ENCODE data around the gene SERPING1. TPM values are rescaled to one million over a fixed set of nuclear protein-coding genes. Genes with fewer than 3 reads are reported as not detected.

The SERPING1 gene
- total and polyA plus RNA-seq, 2 of the 13 experiments (the other 11 are each of a cell fraction or from before 2014, with no cell fraction given), result 2.0 to 10.4 TPM

GRCh38 chr11:57624864-57625263, 27.4 kb downstream of the SERPING1 start:
- CTCF ChIA-PET (ENCODE audit: low intra/inter-chr PET ratio, low total read pairs), result no interaction called here

GRCh38 chr11:57626895-57627294, 29.4 kb downstream of the SERPING1 start:
- ATAC-seq (no peak; the same call in 2 of the 3 replicates), FAIRE-seq (no peak), DNase-seq (ENCODE audit: low spot score) (no peak)
- H3K4me2 ChIP-seq (ENCODE audit: low read depth, low read length), result no peak overlapping the region
- H3K36me3 ChIP-seq (replicated peaks in 1 of 2; ENCODE audit: control insufficient read depth in 1 of 2, insufficient read depth in 2 of 2, low read length in 2 of 2), result no peaks in the 10 kb centered on the region
- in situ Hi-C loops (cut with HindIII; ENCODE audit: extremely low pct_ligation_motif_present, low pct_unique_long_range_greater_than_20kb) (no loop called here), intact Hi-C loops (cut with micrococcal nuclease; ENCODE audit: unreplicated experiment) (no loop called here)
- H3K79me2 ChIP-seq (ENCODE audit: insufficient read depth, low read length), result no peaks in the 10 kb centered on the region
- no peaks in the 10 kb centered on the region for H3K9me3 ChIP-seq (ENCODE audit: low read length)
- CTCF ChIA-PET (ENCODE audit: low intra/inter-chr PET ratio, low total read pairs), result no interaction called here
- TF ChIP-seq TFDP2 (CRISPR knock-in tag; IDR thresholded peaks at IDR 0.05) (no peak), YEATS2 (CRISPR knock-in tag; IDR thresholded peaks at IDR 0.05; ENCODE audit: borderline replicate concordance) (no peak), ZBTB39 (CRISPR knock-in tag; IDR thresholded peaks at IDR 0.05) (no peak), ARNT (IDR thresholded peaks at IDR 0.05) (no peak), SAP130 (CRISPR knock-in tag; IDR thresholded peaks at IDR 0.05; ENCODE audit: low read depth) (no peak), GLMP (CRISPR knock-in tag; IDR thresholded peaks at IDR 0.05; ENCODE audit: borderline replicate concordance) (no peak), ZNF207 (IDR thresholded peaks at IDR 0.05; ENCODE audit: borderline replicate concordance) (no peak), NFIB (CRISPR knock-in tag; IDR thresholded peaks at IDR 0.05; ENCODE audit: borderline replicate concordance) (no peak)
- H2AFZ ChIP-seq (ENCODE audit: low read length), result no peak overlapping the region
- H3K27ac ChIP-seq (ENCODE audit: extremely low read length, insufficient read depth, low read length), result no peak overlapping the region
- no TSS peak for BruUV-seq (replicated peaks)
- POLR2A ChIA-PET, result interaction anchor here (1.3 to 1.8 kb wide), 2 partner anchors 13 to 15 kb away, joined by 4 to 5 read pairs; no protein-coding TSS in a partner anchor
- no peak overlapping the region for H3K9ac ChIP-seq (ENCODE audit: insufficient read depth, low read depth, low read length)
- peaks cover 23% of the 10 kb centered on the region for H3K4me1 ChIP-seq (ENCODE audit: insufficient read depth, low read length)
- 0% methylated on average over 1 of the region's 1 CpG for WGBS (ENCODE audit: low lambda C conversion rate)
- no peaks in the 10 kb centered on the region for H3K27me3 ChIP-seq (ENCODE audit: control insufficient read depth in 1 of 2, insufficient read depth in 2 of 2, low read length in 2 of 2)
- no peaks in the 10 kb centered on the region for H4K20me1 ChIP-seq (ENCODE audit: insufficient read depth, low read length)
- H3K4me3 ChIP-seq (replicated peaks in 1 of 3; ENCODE audit: insufficient read depth in 1 of 3, low read depth in 2 of 3, low read length in 3 of 3), result no peak overlapping the region

More at GRCh38 chr11:57624864-57625263, 27.4 kb downstream of the SERPING1 start:
- Histone ChIP-seq H3K36me3 (replicated peaks in 1 of 2; ENCODE audit: control insufficient read depth in 1 of 2, insufficient read depth in 2 of 2, low read length in 2 of 2) (no peaks in the 10 kb centered on the region), H3K79me2 (ENCODE audit: insufficient read depth, low read length) (no peaks in the 10 kb centered on the region), H3K4me3 (replicated peaks in 1 of 3; ENCODE audit: insufficient read depth in 1 of 3, low read depth in 2 of 3, low read length in 3 of 3) (no peak overlapping the region), H3K27ac (ENCODE audit: extremely low read length, insufficient read depth, low read length) (no peak overlapping the region), H3K9me3 (ENCODE audit: low read length) (peaks cover 6% of the 10 kb centered on the region), H4K20me1 (ENCODE audit: insufficient read depth, low read length) (no peaks in the 10 kb centered on the region), H2AFZ (ENCODE audit: low read length) (no peak overlapping the region), H3K27me3 (ENCODE audit: control insufficient read depth in 1 of 2, insufficient read depth in 2 of 2, low read length in 2 of 2) (no peaks in the 10 kb centered on the region), H3K4me1 (ENCODE audit: insufficient read depth, low read length) (peaks cover 16% of the 10 kb centered on the region), H3K4me2 (ENCODE audit: low read depth, low read length) (no peak overlapping the region), H3K9ac (ENCODE audit: insufficient read depth, low read depth, low read length) (no peak overlapping the region)
- 55% methylated on average over 2 of the region's 2 CpGs for WGBS (ENCODE audit: low lambda C conversion rate)
- TF ChIP-seq NFIB (CRISPR knock-in tag; IDR thresholded peaks at IDR 0.05; ENCODE audit: borderline replicate concordance) (no peak), KLF13 (CRISPR knock-in tag; IDR thresholded peaks at IDR 0.05) (no peak), NR3C1 (CRISPR knock-in tag; IDR thresholded peaks at IDR 0.05) (no peak), HNRNPL (IDR thresholded peaks at IDR 0.05; ENCODE audit: low read depth, low read length) (no peak), ZNF737 (CRISPR knock-in tag; IDR thresholded peaks at IDR 0.05; ENCODE audit: borderline replicate concordance) (no peak), ZNF709 (CRISPR knock-in tag; IDR thresholded peaks at IDR 0.05) (no peak)
- intact Hi-C loops (cut with micrococcal nuclease; ENCODE audit: unreplicated experiment), result no loop called here
- no peak for ATAC-seq
- in situ Hi-C loops (cut with HindIII; ENCODE audit: extremely low pct_ligation_motif_present, low pct_unique_long_range_greater_than_20kb), result no loop called here
- BruUV-seq (replicated peaks), result no TSS peak
- FAIRE-seq, result no peak
- POLR2A ChIA-PET, result no interaction called here
- DNase-seq (ENCODE audit: low spot score), result no peak
